Stimulated activated effector memory CD8-positive, alpha-beta T cell treated with anti-CD3 and anti-CD28 coated beads, Interleukin-12 subunit alpha, Interleukin-12 subunit beta, amount 100 ng/mL, for 72 hours (primary cell): ENCODE results near the gene PLEKHO2.

Source experiments
- ATAC-seq: fragments of 150-1000 bp; cut with Tn5 transposase; 2 replicates; pipeline ENCODE4 v1.10.0; 2021
- DNase-seq, 2 donors: peaks; one replicate each; pipeline ENCODE4 v3.0.0; 2021 to 2022; ENCODE audit warnings: low spot score in 2 of 2
- H3K27ac Mint-ChIP-seq: one replicate; pipeline ENCODE4 v1.8.0; 2022; ENCODE audit warnings: mild to moderate bottlenecking, mixed read lengths
- H3K36me3 Mint-ChIP-seq: one replicate; pipeline ENCODE4 v1.8.0; 2022; ENCODE audit warnings: mild to moderate bottlenecking, mixed read lengths
- H3K4me1 Mint-ChIP-seq: one replicate; pipeline ENCODE4 v1.8.0; 2022; ENCODE audit warnings: mixed read lengths
- H3K4me3 Mint-ChIP-seq: one replicate; pipeline ENCODE4 v1.8.0; 2022; ENCODE audit warnings: mild to moderate bottlenecking, mixed read lengths
- H3K9me3 Mint-ChIP-seq: one replicate; pipeline ENCODE4 v1.8.0; 2022; ENCODE audit warnings: mixed read lengths

PLEKHO2 gene

DNA sequence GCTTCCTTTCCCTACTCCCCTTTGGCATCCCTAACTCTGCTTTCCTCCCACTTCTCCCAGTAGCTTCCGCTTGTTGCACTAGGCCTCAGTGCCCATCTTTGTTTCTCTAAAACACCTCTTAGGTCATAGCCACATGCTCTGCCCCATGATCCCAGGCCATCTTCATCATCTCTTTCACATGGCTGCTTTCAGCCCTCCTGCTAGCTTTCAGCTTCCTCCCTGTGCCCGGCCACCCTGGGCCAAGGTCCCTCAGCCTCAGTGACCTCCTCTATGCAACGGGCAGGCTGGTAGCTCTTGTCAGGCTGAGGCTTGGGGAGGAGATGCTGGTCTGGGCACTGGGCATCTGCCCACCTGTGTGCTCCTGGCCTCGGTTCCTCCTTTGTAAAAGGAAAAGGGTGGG is 2.3 kb downstream of the PLEKHO2 start:
- H3K9me3 Mint-ChIP-seq = no peaks in the 10 kb centered on the region
- H3K36me3 Mint-ChIP-seq = peaks cover 46% of the 10 kb centered on the region
- peak in 1 of 2 donors; percentile 61 for DNase-seq
- ATAC-seq = no peak
- peak overlapping the region; percentile 88 for H3K27ac Mint-ChIP-seq
- H3K4me1 Mint-ChIP-seq = peaks cover 78% of the 10 kb centered on the region
- H3K4me3 Mint-ChIP-seq = peak overlapping the region; percentile 83

DNA sequence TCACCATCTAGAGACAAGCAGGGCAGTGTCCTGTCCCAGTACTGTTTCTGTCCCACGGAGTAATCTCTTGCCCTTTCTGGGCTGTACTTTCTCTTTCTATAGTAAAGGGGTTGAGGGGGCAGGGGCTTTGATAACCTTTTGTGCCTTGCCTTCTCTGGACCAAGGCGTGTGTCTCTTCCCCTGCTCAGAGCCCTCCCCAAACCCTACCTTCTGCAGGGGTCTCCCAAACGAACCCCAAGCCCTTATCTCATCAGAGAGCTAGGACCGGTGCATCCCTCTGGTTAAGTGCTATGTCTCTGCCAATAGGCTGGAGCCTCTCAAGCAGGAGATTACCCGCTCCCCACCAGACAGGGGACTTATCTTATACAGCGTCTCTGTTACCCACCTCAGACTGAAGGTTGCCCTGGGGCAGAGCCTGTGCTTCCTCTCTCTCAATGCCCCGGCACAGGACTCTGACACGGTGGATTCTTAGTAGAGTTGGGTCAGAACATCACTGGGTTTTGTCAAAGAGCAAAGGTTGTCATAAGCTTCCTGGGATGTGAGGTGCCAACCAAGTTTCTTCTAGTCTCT is 2.9 kb downstream of the PLEKHO2 start:
- ATAC-seq (peak; percentile 17), DNase-seq (peak in 1 of 2 donors; percentile 77)
- Mint-ChIP-seq H3K9me3 (no peaks in the 10 kb centered on the region), H3K36me3 (peaks cover 53% of the 10 kb centered on the region), H3K27ac (peak overlapping the region; percentile 88), H3K4me1 (peaks cover 72% of the 10 kb centered on the region), H3K4me3 (peak overlapping the region; percentile 83)

DNA sequence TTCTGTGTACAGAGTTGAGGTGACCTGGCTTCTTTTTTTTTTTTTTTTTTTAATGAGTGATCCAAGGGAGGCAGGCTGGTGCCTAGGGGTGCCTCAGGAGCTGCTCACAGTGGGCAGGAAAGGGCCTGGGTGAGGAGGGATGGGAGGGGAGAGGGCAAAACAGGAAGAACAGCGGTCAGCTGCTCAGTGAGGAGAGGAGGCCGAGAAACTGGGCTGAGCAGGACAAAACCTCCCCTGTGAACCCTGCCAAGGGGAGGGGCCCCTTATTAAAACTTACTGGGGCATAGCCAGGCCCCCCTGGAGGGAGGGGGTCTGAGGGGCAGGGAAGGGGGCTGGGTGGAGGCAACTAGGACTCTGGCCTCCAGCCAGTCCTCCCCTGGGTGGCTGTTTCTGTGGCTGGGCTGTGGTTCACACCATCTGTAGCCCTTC is 3.5 kb downstream of the PLEKHO2 start:
- ATAC-seq = no peak

DNA sequence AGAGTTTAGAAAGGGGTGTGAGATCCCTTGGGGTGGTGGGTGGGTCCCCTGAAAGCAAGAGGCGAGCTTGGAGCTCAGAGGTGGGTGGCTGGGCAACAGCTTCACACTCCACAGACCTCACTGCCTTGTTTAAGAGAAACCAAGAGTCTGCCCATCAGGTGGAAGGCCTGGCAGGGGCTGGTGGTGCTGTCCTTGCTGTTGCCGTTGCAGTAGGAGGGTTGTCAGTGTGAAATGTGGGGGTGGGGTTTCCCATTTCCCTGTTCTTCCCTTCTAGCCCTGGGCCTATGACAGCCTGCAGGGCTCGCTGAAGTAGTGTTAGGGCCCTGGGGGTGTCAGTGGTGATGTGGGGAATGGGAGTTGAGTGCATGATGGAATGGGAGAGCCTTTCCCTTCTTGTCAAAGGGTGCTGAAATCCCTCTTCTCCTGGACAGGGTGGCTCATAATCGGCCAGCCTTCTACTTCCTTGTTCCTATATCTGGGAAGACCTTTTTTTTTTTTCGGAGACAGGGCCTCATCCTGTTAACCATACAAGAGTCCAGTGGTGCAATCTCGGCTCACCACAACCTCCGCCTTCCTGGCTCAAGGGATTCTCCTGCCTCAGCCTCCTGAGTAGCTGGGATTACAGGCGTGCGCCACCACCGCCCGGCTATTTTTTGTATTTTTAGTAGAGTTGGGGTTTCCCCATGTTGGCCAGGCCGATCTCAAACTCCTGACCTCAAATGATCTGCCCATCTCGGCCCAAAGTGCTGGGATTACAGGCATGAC is 4.3 kb downstream of the PLEKHO2 start:
- Mint-ChIP-seq H3K4me3 (peak overlapping the region; percentile 83), H3K27ac (peak overlapping the region; percentile 88), H3K4me1 (peaks cover 71% of the 10 kb centered on the region), H3K36me3 (peaks cover 67% of the 10 kb centered on the region), H3K9me3 (no peaks in the 10 kb centered on the region)
- DNase-seq (no peak), ATAC-seq (no peak)

More for the DNA sequence above, 3.5 kb downstream of the PLEKHO2 start:
- peak overlapping the region; percentile 83 for H3K4me3 Mint-ChIP-seq
- H3K9me3 Mint-ChIP-seq = no peaks in the 10 kb centered on the region
- H3K27ac Mint-ChIP-seq = peak overlapping the region; percentile 88
- no peak for DNase-seq
- peaks cover 71% of the 10 kb centered on the region for H3K4me1 Mint-ChIP-seq
- peaks cover 58% of the 10 kb centered on the region for H3K36me3 Mint-ChIP-seq

DNA sequence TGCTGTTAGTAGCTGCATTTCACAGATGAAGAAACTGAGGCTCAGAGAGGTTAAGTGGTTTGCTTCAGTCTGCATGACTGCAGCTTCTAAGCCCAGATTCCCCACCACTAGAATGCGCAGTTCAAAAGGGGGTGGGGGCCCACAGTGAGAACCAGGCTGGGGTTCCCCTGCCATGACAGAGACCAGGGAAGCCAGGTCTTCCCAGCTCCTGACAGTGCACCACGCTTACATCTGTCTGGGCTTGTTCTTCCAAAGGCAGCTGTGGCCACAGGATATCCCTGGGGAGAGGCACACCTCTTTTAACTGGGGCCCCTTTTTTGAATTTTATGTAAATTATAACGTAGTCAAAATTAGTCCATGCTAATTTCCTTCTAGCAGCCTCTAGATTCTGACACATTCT is 5.3 kb downstream of the PLEKHO2 start:
- no peak for ATAC-seq
- Mint-ChIP-seq H3K36me3 (peaks cover 75% of the 10 kb centered on the region), H3K4me3 (no peak overlapping the region), H3K27ac (peak overlapping the region; percentile 88), H3K4me1 (peaks cover 80% of the 10 kb centered on the region), H3K9me3 (no peaks in the 10 kb centered on the region)
- DNase-seq = no peak

DNA sequence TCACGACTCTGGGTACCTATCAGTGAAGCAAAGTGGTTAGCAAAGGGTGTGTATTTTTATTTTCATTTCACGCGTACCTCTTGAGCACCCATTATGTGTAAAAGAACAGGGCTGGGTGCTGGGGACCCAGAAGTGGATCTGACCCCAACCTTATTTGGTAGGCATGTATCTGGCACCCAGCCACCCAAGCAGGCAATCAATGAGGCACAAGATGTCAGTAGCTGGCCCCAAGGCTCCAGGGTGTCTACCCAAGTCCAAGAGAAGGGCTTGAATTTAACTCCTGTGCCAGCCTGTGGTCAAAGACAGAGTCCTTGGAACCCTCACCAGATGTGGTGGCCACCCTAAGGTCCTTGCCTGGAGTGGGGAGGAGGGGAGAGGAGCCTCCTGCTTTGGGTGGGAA is 5.7 kb downstream of the PLEKHO2 start:
- Mint-ChIP-seq H3K4me1 (peaks cover 80% of the 10 kb centered on the region), H3K27ac (peak overlapping the region; percentile 77), H3K4me3 (no peak overlapping the region), H3K36me3 (peaks cover 75% of the 10 kb centered on the region), H3K9me3 (no peaks in the 10 kb centered on the region)
- DNase-seq (no peak), ATAC-seq (no peak)

DNA sequence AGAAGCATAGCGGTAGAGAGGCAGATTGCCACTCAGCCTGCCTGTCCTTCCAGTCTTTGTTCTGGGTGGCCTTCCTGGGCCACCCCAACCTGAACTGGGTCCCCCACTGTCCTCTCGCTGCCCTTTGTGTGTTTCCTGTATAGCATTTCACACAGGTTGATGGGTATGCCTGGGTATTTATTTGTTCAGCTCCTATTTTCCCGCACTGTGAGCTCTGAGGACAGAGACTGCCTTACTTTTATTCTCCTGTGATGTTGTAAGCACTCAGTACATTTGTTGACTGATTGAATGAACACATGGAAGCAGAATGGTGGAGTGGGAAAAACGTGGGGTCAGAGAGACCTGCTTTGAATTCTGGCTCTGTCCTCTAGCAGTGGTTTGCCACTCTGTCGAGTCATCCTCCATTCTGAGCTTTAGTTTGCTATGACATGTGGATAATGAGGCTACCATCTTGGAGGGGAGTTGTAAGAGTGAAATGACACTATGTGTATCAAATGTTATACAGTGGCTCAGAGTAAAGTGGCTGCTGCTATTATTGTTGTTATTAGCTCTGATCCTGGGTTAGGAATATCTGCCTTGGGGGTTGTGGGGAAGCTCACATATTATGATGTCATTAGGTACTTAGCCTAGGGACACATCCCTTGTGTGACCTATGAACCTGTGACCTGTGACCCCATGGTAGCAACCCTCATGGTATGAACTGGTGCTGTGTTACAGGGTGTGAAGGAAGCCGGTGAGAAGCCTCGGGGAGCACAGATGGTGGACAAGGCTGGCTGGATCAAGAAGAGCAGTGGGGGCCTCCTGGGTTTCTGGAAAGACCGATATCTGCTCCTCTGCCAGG is 6.4 kb downstream of the PLEKHO2 start:
- no peak for ATAC-seq
- Mint-ChIP-seq H3K9me3 (no peaks in the 10 kb centered on the region), H3K36me3 (peaks cover 77% of the 10 kb centered on the region), H3K27ac (peak overlapping the region; percentile 77), H3K4me3 (no peak overlapping the region), H3K4me1 (peaks cover 74% of the 10 kb centered on the region)
- no peak for DNase-seq

DNA sequence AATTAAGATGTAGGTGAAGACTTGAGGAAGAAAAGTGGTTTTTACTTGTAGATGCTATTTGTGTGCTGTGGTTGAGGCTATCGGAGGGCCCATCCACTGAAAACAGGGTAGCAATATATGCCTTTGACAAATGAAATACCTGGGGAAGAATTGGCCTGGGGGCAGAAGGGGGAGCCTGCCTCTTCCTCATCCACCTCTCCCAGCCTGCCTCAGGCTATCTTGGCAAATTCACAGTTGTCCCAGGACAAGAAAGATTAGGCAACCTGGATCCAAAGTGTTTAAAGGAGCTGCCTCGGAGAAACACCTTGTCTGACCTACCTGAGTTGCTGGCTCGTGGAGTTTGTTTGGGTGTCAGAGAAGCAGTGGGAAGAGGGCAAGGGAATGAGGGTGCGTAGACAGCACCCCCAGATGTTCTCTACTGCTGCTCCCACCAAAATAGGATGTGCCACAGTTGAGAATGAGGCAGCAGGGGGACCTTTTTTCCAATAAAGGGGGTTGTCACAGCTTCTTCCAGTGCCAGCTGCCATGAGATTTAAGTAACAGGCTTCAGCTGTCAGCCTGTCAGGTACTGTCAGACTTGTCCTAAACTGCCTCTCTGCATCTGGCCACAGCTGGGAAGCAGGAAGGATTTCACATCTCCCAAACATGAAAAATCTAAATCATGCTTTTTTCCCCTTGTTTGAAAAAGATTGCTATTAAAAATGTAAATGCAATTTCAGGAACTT is 9.2 kb downstream of the PLEKHO2 start:
- no peak for ATAC-seq
- no peak for DNase-seq
- Mint-ChIP-seq H3K27ac (peak overlapping the region; percentile 82), H3K36me3 (peaks cover 82% of the 10 kb centered on the region), H3K4me1 (peaks cover 66% of the 10 kb centered on the region), H3K9me3 (no peaks in the 10 kb centered on the region), H3K4me3 (no peak overlapping the region)

DNA sequence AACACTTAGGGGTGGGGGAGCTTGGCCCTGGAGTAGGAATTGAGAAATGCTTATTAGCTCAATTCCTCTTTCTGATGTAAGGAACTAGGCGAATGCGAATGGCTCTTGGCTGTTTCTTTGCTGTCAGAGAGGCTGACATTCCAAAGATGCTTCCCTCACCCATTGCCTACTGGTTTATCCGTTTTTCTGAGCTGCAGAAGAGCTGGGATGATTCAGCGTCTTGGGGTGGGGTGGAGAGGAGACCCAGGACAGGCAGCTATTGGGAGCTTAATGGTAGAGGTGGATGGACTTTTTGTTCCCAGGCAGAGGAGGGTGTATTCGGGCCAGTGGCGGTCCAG is 9.8 kb downstream of the PLEKHO2 start:
- no peak overlapping the region for H3K4me3 Mint-ChIP-seq
- DNase-seq (no peak), ATAC-seq (no peak)
- peak overlapping the region; percentile 82 for H3K27ac Mint-ChIP-seq
- no peaks in the 10 kb centered on the region for H3K9me3 Mint-ChIP-seq
- H3K4me1 Mint-ChIP-seq = peaks cover 66% of the 10 kb centered on the region
- H3K36me3 Mint-ChIP-seq = peaks cover 87% of the 10 kb centered on the region

DNA sequence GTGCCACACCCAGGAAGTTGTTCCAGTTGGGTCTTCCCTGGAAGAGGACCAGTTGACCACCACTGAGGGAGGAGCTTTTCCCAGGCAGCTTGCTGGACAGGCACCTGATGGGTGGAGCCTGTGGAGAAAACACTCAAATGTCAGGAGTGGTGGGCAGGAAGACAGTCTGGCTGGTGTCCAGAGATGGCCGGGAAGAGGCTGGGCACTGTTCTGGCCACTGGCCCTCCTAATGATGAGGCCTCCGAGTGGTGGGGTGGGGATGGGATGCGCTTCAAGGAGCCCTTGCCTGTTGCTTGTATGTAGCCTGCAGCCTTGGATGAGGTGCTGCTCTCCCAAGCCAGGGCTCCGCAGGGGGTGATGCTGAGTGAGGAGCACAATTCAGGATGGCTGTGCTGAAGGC is 12.3 kb downstream of the PLEKHO2 start:
- Mint-ChIP-seq H3K27ac (peak overlapping the region; percentile 93), H3K36me3 (peaks cover 99% of the 10 kb centered on the region), H3K9me3 (no peaks in the 10 kb centered on the region), H3K4me3 (no peak overlapping the region), H3K4me1 (peaks cover 72% of the 10 kb centered on the region)
- DNase-seq (no peak), ATAC-seq (no peak)

DNA sequence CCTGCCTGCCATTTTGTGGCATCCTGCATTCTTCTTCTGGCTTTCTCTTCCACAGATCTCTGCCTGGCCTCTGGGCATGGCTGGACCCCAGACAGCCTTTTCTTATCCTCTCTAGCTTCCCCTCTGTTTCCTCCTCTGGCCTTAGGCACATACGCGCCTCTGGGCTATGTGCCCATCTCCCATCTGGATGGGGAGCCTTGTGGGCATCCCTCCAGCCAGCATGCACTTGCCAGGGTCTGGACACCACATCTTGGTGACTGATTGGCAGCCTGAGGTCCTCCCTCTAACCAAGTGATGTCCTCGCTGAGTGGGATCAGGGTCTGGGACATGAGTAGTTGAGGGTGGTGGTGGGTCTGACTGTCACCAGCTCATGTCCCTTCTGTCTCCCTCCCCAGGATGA is 12.8 kb downstream of the PLEKHO2 start:
- H3K27ac Mint-ChIP-seq = peak overlapping the region; percentile 93
- H3K4me1 Mint-ChIP-seq = peaks cover 74% of the 10 kb centered on the region
- DNase-seq = no peak
- H3K4me3 Mint-ChIP-seq = no peak overlapping the region
- no peak for ATAC-seq
- H3K36me3 Mint-ChIP-seq = peaks cover 99% of the 10 kb centered on the region
- H3K9me3 Mint-ChIP-seq = no peaks in the 10 kb centered on the region

DNA sequence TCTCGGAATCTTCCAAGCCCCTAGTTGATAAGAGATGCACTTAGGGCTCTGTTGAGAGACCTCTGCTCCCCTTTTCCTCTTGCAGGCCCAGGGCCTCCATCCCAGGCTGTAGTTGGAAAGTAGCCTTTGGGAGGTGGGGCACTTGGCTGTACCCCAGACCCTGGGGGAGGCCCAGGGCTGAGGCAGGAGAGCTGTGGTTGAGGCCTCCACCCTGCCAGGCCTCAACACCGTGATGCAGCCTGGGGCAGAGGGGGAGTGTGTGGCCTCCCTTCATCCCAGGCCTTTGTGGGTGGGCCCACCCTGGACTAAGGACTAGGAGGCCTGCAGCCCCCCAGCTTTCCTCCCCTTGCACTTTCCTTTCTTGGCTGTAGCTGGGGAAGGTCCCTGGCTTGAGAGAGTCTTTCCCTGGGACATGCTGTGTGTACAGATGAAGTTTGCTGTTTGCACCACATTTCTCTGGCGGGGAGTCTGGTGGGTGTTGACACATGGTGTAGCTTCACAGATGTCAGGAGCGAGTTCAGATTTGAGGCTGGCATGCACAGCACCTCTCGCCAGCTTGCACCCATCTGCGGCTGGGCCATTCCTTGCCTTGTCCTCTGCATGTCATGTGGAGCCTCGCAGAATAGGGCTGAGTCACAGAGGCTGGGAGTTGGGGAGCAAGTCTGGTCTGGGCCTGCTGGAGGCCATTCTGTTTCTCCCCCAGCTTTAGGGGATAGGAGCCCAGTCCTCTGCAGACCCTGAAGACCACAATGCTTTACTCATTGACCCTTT is 13.7 kb downstream of the PLEKHO2 start:
- Mint-ChIP-seq H3K4me1 (peaks cover 73% of the 10 kb centered on the region), H3K27ac (peak overlapping the region; percentile 93), H3K4me3 (no peak overlapping the region), H3K9me3 (no peaks in the 10 kb centered on the region), H3K36me3 (peaks cover 99% of the 10 kb centered on the region)
- ATAC-seq (no peak), DNase-seq (no peak)

DNA sequence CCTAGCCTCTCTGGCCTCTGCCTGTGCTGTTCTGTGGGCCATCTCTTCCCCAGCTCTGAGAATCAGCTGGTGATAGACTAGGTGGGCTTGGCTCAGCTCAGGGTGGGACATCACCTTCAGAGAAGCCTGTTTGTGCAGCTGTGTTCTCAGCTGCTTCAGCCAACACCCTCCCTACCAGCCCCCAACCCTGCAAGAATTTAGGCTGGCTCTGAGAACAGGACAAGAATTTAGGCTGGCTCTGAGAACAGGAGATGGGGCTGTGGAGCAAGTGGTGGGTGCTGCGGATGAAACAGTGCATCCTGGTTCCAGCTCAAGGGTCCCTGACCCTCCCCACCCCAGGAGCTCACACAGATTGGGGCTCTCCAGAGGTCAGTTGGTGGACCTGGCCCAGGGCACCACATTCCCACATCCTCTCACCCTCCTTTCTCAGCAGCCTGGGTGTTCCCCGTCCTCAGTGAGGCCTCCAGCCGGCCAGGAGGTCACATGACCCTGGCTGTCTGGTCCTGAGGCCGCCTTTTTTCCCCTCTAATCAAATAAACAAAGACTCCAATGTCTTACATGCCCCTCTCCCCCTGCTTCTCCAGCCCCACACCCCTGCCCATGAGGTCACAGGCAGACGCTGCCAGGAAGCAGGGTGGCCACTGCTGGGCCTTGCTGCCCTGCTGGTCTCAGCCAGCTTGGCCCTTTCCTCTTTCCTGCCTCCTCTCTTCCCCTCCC is 14.9 kb downstream of the PLEKHO2 start:
- no peak for DNase-seq
- Mint-ChIP-seq H3K27ac (peak overlapping the region; percentile 93), H3K9me3 (no peaks in the 10 kb centered on the region), H3K4me3 (peak overlapping the region; percentile 37), H3K4me1 (peaks cover 69% of the 10 kb centered on the region), H3K36me3 (peaks cover 98% of the 10 kb centered on the region)
- no peak for ATAC-seq

DNA sequence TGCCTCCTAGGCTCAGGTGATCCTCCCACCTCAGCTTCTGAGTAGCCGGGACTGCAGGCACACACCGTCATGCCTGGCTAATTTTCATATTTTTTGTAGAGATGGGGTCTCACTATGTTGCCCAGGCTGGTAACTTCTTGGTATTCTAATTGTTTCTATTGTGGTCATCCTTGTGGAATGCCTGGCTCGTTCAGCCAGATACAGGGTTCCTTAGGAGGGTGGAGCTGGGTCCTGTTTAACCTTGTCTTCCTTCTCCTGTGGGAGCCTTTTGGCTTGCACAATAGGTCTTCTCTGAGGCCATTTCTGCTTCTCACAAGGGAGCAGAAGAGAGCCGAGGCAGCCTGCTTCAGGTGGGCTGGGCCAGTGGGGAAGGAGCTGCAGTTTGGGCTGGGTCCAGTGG is 15.7 kb downstream of the PLEKHO2 start:
- Mint-ChIP-seq H3K4me3 (peak overlapping the region; percentile 37), H3K36me3 (peaks cover 98% of the 10 kb centered on the region), H3K4me1 (peaks cover 68% of the 10 kb centered on the region), H3K27ac (peak overlapping the region; percentile 93), H3K9me3 (no peaks in the 10 kb centered on the region)
- DNase-seq (no peak), ATAC-seq (no peak)
